Breast epithelium (tissue), 3 donors: Measurements from ENCODE around the gene MB21D2.

Experiments
- CTCF ChIP-seq, 3 donors: fragments of 450-650 bp; IDR thresholded peaks; one replicate each; pipeline ENCODE4 v1.5.1; 2016 to 2017; ENCODE audit warnings: antibody characterized with exemption in 3 of 3, mild to moderate bottlenecking in 3 of 3, moderate library complexity in 3 of 3
- POLR2A ChIP-seq: fragments of 450-650 bp; IDR thresholded peaks from one replicate; pipeline ENCODE4 v1.6.1; 2016; ENCODE audit warnings: antibody characterized with exemption, mild to moderate bottlenecking, moderate library complexity
- POLR2AphosphoS5 ChIP-seq, 3 donors: sonication (generic); formaldehyde crosslinking; IDR thresholded peaks; one replicate each; pipeline ENCODE4 v1.6.1; 2017; ENCODE audit warnings: antibody characterized with exemption in 3 of 3

GRCh38 chr3:192819001-192819569 lies 98.6 kb downstream of the MB21D2 start:
- TF ChIP-seq CTCF (IDR thresholded peaks at IDR 0.05) (no peak), POLR2AphosphoS5 (IDR thresholded peaks at IDR 0.05) (no peak), POLR2A (no peak)
